Measurements from ENCODE around the gene FSTL1.

FSTL1 gene

GRCh38 chr3:120492103-120492502, 41.3 kb upstream of the FSTL1 start:
- ChIA-PET POLR2A (no interaction called here), CTCF (no interaction called here)
- Histone ChIP-seq H3K27ac (ENCODE audit: insufficient read depth in 1 of 2, low read depth in 1 of 2, low read length in 2 of 2, poor library complexity in 1 of 2, severe bottlenecking in 2 of 2) (no peak overlapping the region), H3K4me1 (ENCODE audit: control extremely low read depth in 1 of 4, control insufficient read depth in 4 of 4, insufficient read depth in 4 of 4, low read length in 3 of 4) (no peaks in the 10 kb centered on the region), H3K4me3 (ENCODE audit: control insufficient read depth in 1 of 7, extremely low read depth in 1 of 7, insufficient read depth in 4 of 7, low read depth in 2 of 7, low read length in 6 of 7) (no peak overlapping the region), H3K9me3 (ENCODE audit: control extremely low read depth in 1 of 5, control insufficient read depth in 4 of 5, insufficient read depth in 2 of 5, low read depth in 1 of 5, low read length in 4 of 5) (peaks cover 0 to 20% (median 16%) of the 10 kb centered on the region in 5 experiments), H3K36me3 (ENCODE audit: control insufficient read depth in 4 of 4, insufficient read depth in 4 of 4, low read length in 3 of 4) (no peaks in the 10 kb centered on the region), H3K27me3 (replicated peaks in 2 of 5; ENCODE audit: control insufficient read depth in 4 of 5, insufficient read depth in 5 of 5, low read length in 4 of 5) (peaks cover 0 to 6% (median 0%) of the 10 kb centered on the region in 5 experiments)
- no peak for DNase-seq
- WGBS (ENCODE audit: insufficient coverage): 100% methylated on average over 2 of the region's 5 CpGs

- peaks cover 0 to 6% (median 0%) of the 10 kb centered on the region in 5 experiments for H3K27me3 ChIP-seq (replicated peaks in 2 of 5; ENCODE audit: control insufficient read depth in 4 of 5, insufficient read depth in 5 of 5, low read length in 4 of 5)
- peaks cover 0 to 10% (median 2%) of the 10 kb centered on the region in 5 experiments for H3K9me3 ChIP-seq (ENCODE audit: control extremely low read depth in 1 of 5, control insufficient read depth in 4 of 5, insufficient read depth in 2 of 5, low read depth in 1 of 5, low read length in 4 of 5)
- no peaks in the 10 kb centered on the region for H3K4me1 ChIP-seq (ENCODE audit: control extremely low read depth in 1 of 4, control insufficient read depth in 4 of 4, insufficient read depth in 4 of 4, low read length in 3 of 4)
- H3K27ac ChIP-seq (ENCODE audit: insufficient read depth in 1 of 2, low read depth in 1 of 2, low read length in 2 of 2, poor library complexity in 1 of 2, severe bottlenecking in 2 of 2): no peak overlapping the region
- no peak for DNase-seq
- CTCF ChIA-PET: no interaction called here
- POLR2A ChIA-PET: no interaction called here
- no peak overlapping the region for H3K4me3 ChIP-seq (ENCODE audit: control insufficient read depth in 1 of 7, extremely low read depth in 1 of 7, insufficient read depth in 4 of 7, low read depth in 2 of 7, low read length in 6 of 7)
- no peaks in the 10 kb centered on the region for H3K36me3 ChIP-seq (ENCODE audit: control insufficient read depth in 4 of 4, insufficient read depth in 4 of 4, low read length in 3 of 4)
- 100% methylated on average over 2 of the region's 2 CpGs for WGBS (ENCODE audit: insufficient coverage)
Observed at GRCh38 chr3:120489421-120489820, 38.6 kb upstream of the FSTL1 start.

- Histone ChIP-seq H3K27ac (ENCODE audit: insufficient read depth in 1 of 2, low read depth in 1 of 2, low read length in 2 of 2, poor library complexity in 1 of 2, severe bottlenecking in 2 of 2) (no peak overlapping the region), H3K27me3 (replicated peaks in 2 of 5; ENCODE audit: control insufficient read depth in 4 of 5, insufficient read depth in 5 of 5, low read length in 4 of 5) (peaks cover 0 to 6% (median 0%) of the 10 kb centered on the region in 5 experiments), H3K4me1 (ENCODE audit: control extremely low read depth in 1 of 4, control insufficient read depth in 4 of 4, insufficient read depth in 4 of 4, low read length in 3 of 4) (no peaks in the 10 kb centered on the region), H3K4me3 (ENCODE audit: control insufficient read depth in 1 of 7, extremely low read depth in 1 of 7, insufficient read depth in 4 of 7, low read depth in 2 of 7, low read length in 6 of 7) (no peak overlapping the region), H3K36me3 (ENCODE audit: control insufficient read depth in 4 of 4, insufficient read depth in 4 of 4, low read length in 3 of 4) (no peaks in the 10 kb centered on the region), H3K9me3 (ENCODE audit: control extremely low read depth in 1 of 5, control insufficient read depth in 4 of 5, insufficient read depth in 2 of 5, low read depth in 1 of 5, low read length in 4 of 5) (peaks cover 0 to 10% (median 2%) of the 10 kb centered on the region in 5 experiments)
- no peak for DNase-seq
- POLR2A ChIA-PET: no interaction called here
- CTCF ChIA-PET: no interaction called here
- 95% methylated on average over 3 of the region's 3 CpGs for WGBS (ENCODE audit: insufficient coverage)
Observed at GRCh38 chr3:120488296-120488695, 37.5 kb upstream of the FSTL1 start.

DNA sequence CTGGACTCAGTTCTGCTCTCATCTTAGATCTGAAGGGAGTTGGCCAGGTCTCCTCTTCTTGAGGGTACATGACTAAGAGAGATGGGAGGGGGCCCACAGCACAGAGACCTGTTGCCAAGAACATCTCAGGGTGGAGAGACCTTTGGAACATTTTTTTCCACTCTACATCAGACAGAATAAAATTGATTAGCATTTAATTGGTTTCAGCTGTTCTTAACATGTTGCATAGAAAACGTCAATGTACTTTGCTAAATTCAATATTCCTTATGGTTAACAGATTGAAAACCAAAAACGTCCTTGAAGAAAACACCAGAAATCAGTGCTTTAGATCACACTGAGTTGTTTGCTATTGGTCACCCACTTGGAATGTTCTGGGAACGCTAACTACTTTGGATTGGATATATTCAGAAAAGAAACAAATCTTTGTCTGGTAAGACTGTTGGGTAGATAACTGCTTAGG, 36.4 kb upstream of the FSTL1 start:
- Histone ChIP-seq H3K4me3 (ENCODE audit: control insufficient read depth in 1 of 7, extremely low read depth in 1 of 7, insufficient read depth in 4 of 7, low read depth in 2 of 7, low read length in 6 of 7) (no peak overlapping the region), H3K27me3 (replicated peaks in 2 of 5; ENCODE audit: control insufficient read depth in 4 of 5, insufficient read depth in 5 of 5, low read length in 4 of 5) (peaks cover 0 to 6% (median 0%) of the 10 kb centered on the region in 5 experiments), H3K9me3 (ENCODE audit: control extremely low read depth in 1 of 5, control insufficient read depth in 4 of 5, insufficient read depth in 2 of 5, low read depth in 1 of 5, low read length in 4 of 5) (peaks cover 0 to 9% (median 2%) of the 10 kb centered on the region in 5 experiments), H3K36me3 (ENCODE audit: control insufficient read depth in 4 of 4, insufficient read depth in 4 of 4, low read length in 3 of 4) (no peaks in the 10 kb centered on the region), H3K4me1 (ENCODE audit: control extremely low read depth in 1 of 4, control insufficient read depth in 4 of 4, insufficient read depth in 4 of 4, low read length in 3 of 4) (no peaks in the 10 kb centered on the region), H3K27ac (ENCODE audit: insufficient read depth in 1 of 2, low read depth in 1 of 2, low read length in 2 of 2, poor library complexity in 1 of 2, severe bottlenecking in 2 of 2) (no peak overlapping the region)
- CTCF ChIA-PET: no interaction called here
- no peak for DNase-seq
- POLR2A ChIA-PET: no interaction called here
- 100% methylated on average over 2 of the region's 3 CpGs for WGBS (ENCODE audit: insufficient coverage)

GRCh38 chr3:120481081-120481480, 30.3 kb upstream of the FSTL1 start:
- 100% methylated on average over 2 of the region's 2 CpGs for WGBS (ENCODE audit: insufficient coverage)
- Histone ChIP-seq H3K4me1 (ENCODE audit: control extremely low read depth in 1 of 4, control insufficient read depth in 4 of 4, insufficient read depth in 4 of 4, low read length in 3 of 4) (peaks cover 0 to 4% (median 0%) of the 10 kb centered on the region in 4 experiments), H3K27ac (ENCODE audit: insufficient read depth in 1 of 2, low read depth in 1 of 2, low read length in 2 of 2, poor library complexity in 1 of 2, severe bottlenecking in 2 of 2) (no peak overlapping the region), H3K4me3 (ENCODE audit: control insufficient read depth in 1 of 7, extremely low read depth in 1 of 7, insufficient read depth in 4 of 7, low read depth in 2 of 7, low read length in 6 of 7) (no peak overlapping the region), H3K36me3 (ENCODE audit: control insufficient read depth in 4 of 4, insufficient read depth in 4 of 4, low read length in 3 of 4) (no peaks in the 10 kb centered on the region), H3K9me3 (ENCODE audit: control extremely low read depth in 1 of 5, control insufficient read depth in 4 of 5, insufficient read depth in 2 of 5, low read depth in 1 of 5, low read length in 4 of 5) (no peaks in the 10 kb centered on the region), H3K27me3 (replicated peaks in 2 of 5; ENCODE audit: control insufficient read depth in 4 of 5, insufficient read depth in 5 of 5, low read length in 4 of 5) (no peaks in the 10 kb centered on the region)
- ChIA-PET POLR2A (no interaction called here), CTCF (interaction anchor here (1.0 kb wide), 1 partner anchor 25 kb away, joined by 3 read pairs; no protein-coding TSS in a partner anchor)
- DNase-seq: peak in 1 of 3 donors; percentile 14

DNA sequence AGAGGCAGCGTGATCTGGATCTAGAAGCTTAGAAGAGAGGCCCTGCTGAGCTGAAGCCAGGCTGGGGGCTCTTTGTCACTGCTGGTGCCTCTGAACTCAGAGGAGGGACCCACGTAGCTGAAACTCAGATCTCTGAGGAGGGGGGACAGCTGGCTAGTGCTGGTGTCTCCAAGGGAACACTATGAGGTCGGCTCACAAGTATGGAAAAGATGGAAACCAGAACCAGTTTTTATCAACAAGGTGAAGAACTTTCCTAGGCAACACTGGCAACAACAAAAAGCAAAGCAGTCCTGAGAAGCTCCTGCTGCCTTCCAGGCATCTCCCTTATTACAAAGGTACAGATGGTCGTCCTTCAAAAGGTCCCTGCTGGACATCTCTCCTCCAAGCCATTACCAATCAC, 27.0 kb upstream of the FSTL1 start:
- no peak overlapping the region for H3K4me3 ChIP-seq (ENCODE audit: control insufficient read depth in 1 of 7, extremely low read depth in 1 of 7, insufficient read depth in 4 of 7, low read depth in 2 of 7, low read length in 6 of 7)
- POLR2A ChIA-PET: interaction anchor here (0.6 kb wide), 1 partner anchor 495 kb away, joined by 3 read pairs; no protein-coding TSS in a partner anchor
- DNase-seq: no peak
- H3K36me3 ChIP-seq (ENCODE audit: control insufficient read depth in 4 of 4, insufficient read depth in 4 of 4, low read length in 3 of 4): no peaks in the 10 kb centered on the region
- H3K27ac ChIP-seq (ENCODE audit: insufficient read depth in 1 of 2, low read depth in 1 of 2, low read length in 2 of 2, poor library complexity in 1 of 2, severe bottlenecking in 2 of 2): no peak overlapping the region
- H3K27me3 ChIP-seq (replicated peaks in 2 of 5; ENCODE audit: control insufficient read depth in 4 of 5, insufficient read depth in 5 of 5, low read length in 4 of 5): no peaks in the 10 kb centered on the region
- H3K9me3 ChIP-seq (ENCODE audit: control extremely low read depth in 1 of 5, control insufficient read depth in 4 of 5, insufficient read depth in 2 of 5, low read depth in 1 of 5, low read length in 4 of 5): no peaks in the 10 kb centered on the region
- CTCF ChIA-PET: no interaction called here
- peaks cover 0 to 4% (median 0%) of the 10 kb centered on the region in 4 experiments for H3K4me1 ChIP-seq (ENCODE audit: control extremely low read depth in 1 of 4, control insufficient read depth in 4 of 4, insufficient read depth in 4 of 4, low read length in 3 of 4)
- 92% methylated on average over 3 of the region's 4 CpGs for WGBS (ENCODE audit: insufficient coverage)

- Histone ChIP-seq H3K36me3 (ENCODE audit: control insufficient read depth in 4 of 4, insufficient read depth in 4 of 4, low read length in 3 of 4) (no peaks in the 10 kb centered on the region), H3K27ac (ENCODE audit: insufficient read depth in 1 of 2, low read depth in 1 of 2, low read length in 2 of 2, poor library complexity in 1 of 2, severe bottlenecking in 2 of 2) (no peak overlapping the region), H3K27me3 (replicated peaks in 2 of 5; ENCODE audit: control insufficient read depth in 4 of 5, insufficient read depth in 5 of 5, low read length in 4 of 5) (peaks cover 0 to 1% (median 0%) of the 10 kb centered on the region in 5 experiments), H3K4me1 (ENCODE audit: control extremely low read depth in 1 of 4, control insufficient read depth in 4 of 4, insufficient read depth in 4 of 4, low read length in 3 of 4) (peaks cover 0 to under 1% (median 0%) of the 10 kb centered on the region in 4 experiments), H3K4me3 (ENCODE audit: control insufficient read depth in 1 of 7, extremely low read depth in 1 of 7, insufficient read depth in 4 of 7, low read depth in 2 of 7, low read length in 6 of 7) (no peak overlapping the region), H3K9me3 (ENCODE audit: control extremely low read depth in 1 of 5, control insufficient read depth in 4 of 5, insufficient read depth in 2 of 5, low read depth in 1 of 5, low read length in 4 of 5) (no peaks in the 10 kb centered on the region)
- POLR2A ChIA-PET: interaction anchor here (0.6 kb wide), 1 partner anchor 1314 kb away, joined by 3 read pairs; no protein-coding TSS in a partner anchor
- DNase-seq: no peak
- CTCF ChIA-PET: interaction anchor here (0.9 to 1.6 kb wide), 5 partner anchors 8 to 58 kb away, joined by 3 to 4 read pairs (median 3); no protein-coding TSS in a partner anchor
- WGBS (ENCODE audit: insufficient coverage): 100% methylated on average over 3 of the region's 6 CpGs
Observed at GRCh38 chr3:120475722-120476377, 25.1 kb upstream of the FSTL1 start.

All from common myeloid progenitor, CD34-positive (primary cell).